SK-N-SH treated with all-trans-retinoic acid at 6 μM for 48 hours (cell line): ENCODE data around the gene JADE3.

Experiments used
- BACH2 ChIP-seq: fragments of 250-450 bp; sonication (Bioruptor Pico); IDR thresholded peaks from 2 replicates; pipeline ENCODE4 v1.9.0; 2021; ENCODE audit warnings: mild to moderate bottlenecking, borderline replicate concordance
- GLIS3 ChIP-seq: fragments of 250-450 bp; sonication (Bioruptor Pico); IDR thresholded peaks from 2 replicates; pipeline ENCODE4 v1.5.0; 2020; ENCODE audit warnings: mild to moderate bottlenecking, moderate library complexity
- ISL1 ChIP-seq: fragments of 250-450 bp; sonication (Bioruptor Pico); IDR thresholded peaks from 2 replicates; pipeline ENCODE4 v2.1.2; 2022; ENCODE audit warnings: mild to moderate bottlenecking, moderate library complexity
- SNAI2 ChIP-seq: fragments of 250-450 bp; sonication (Bioruptor Pico); IDR thresholded peaks from 2 replicates; pipeline ENCODE4 v1.5.0; 2020; ENCODE audit warnings: mild to moderate bottlenecking, moderate library complexity
- ZC3H10 ChIP-seq: fragments of 250-450 bp; sonication (Bioruptor Pico); IDR thresholded peaks from 2 replicates; pipeline ENCODE4 v1.5.1; 2021; ENCODE audit warnings: mild to moderate bottlenecking, moderate library complexity
- ZFP3 ChIP-seq: fragments of 250-450 bp; sonication (Bioruptor Pico); IDR thresholded peaks from 2 replicates; pipeline ENCODE4 v1.5.0; 2020; ENCODE audit warnings: mild to moderate bottlenecking, moderate library complexity
- ZFP30 ChIP-seq: fragments of 450-650 bp; formaldehyde crosslinking; IDR thresholded peaks from 2 replicates; pipeline ENCODE4 v1.5.0; 2022; ENCODE audit warnings: mild to moderate bottlenecking, moderate library complexity
- ZNF8 ChIP-seq: fragments of 450-650 bp; formaldehyde crosslinking; IDR thresholded peaks from 2 replicates; pipeline ENCODE4 v1.5.0; 2020; ENCODE audit warnings: mild to moderate bottlenecking, moderate library complexity
- TF ChIP-seq, protein P1 (sequence below): fragments of 250-450 bp; sonication (Bioruptor Pico); IDR thresholded peaks from 2 replicates; pipeline ENCODE4 v1.8.0; 2020; ENCODE audit warnings: mild to moderate bottlenecking, moderate library complexity, borderline replicate concordance

DNA sequence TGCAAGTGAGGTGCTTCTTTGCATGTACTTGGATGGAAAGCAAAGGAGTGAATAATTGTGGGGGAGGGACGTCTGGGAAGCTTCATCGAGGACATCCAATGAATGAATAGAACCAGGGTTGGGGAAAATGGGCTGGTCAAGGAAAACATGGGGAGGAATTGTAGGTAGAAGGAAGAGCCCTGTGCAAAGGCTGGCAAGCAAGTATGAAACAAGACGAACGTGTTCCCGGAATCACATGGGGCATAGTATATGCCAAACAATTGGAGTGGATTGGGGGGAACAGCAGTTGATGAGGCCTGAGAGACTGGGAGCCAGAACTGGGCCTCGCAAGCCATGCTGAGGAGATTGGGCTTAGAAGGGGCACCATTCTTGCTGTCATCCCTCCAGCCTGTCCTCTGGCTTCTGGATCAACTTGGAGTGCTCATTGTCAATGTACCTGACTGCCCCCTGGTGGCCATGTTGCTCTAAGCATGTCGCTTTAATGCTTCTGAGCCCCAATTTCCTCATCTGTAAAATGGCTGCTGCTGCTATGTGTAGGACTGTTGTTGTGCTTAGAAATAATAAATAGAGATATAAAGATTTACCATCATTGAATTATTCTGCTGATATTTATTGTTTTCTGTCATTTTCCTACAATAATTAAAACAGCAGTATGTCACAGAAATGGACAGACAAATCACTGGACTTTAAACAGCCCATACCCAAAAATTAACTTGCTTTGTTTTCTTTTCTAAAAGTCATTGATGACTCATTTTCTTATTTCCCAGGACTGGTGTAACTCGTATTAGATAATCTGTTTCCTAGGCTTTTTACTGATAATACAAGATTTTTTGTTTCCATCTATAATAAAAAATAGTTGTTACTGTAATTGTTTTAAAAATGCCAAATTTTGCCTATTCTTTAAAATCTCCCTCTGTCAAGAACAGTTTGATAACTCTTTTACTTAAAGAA is 66.4 kb downstream of the JADE3 start:
- TF ChIP-seq, protein P1, sequence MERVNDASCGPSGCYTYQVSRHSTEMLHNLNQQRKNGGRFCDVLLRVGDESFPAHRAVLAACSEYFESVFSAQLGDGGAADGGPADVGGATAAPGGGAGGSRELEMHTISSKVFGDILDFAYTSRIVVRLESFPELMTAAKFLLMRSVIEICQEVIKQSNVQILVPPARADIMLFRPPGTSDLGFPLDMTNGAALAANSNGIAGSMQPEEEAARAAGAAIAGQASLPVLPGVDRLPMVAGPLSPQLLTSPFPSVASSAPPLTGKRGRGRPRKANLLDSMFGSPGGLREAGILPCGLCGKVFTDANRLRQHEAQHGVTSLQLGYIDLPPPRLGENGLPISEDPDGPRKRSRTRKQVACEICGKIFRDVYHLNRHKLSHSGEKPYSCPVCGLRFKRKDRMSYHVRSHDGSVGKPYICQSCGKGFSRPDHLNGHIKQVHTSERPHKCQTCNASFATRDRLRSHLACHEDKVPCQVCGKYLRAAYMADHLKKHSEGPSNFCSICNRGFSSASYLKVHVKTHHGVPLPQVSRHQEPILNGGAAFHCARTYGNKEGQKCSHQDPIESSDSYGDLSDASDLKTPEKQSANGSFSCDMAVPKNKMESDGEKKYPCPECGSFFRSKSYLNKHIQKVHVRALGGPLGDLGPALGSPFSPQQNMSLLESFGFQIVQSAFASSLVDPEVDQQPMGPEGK (CRISPR knock-in tag): no peak
- no peak for TF ChIP-seq ZFP3 (CRISPR knock-in tag)
- TF ChIP-seq SNAI2 (CRISPR knock-in tag): no peak
- no peak for TF ChIP-seq ZFP30
- no peak for TF ChIP-seq BACH2 (CRISPR knock-in tag)
- TF ChIP-seq ZC3H10 (CRISPR knock-in tag): no peak
- TF ChIP-seq GLIS3: no peak
- no peak for TF ChIP-seq ISL1 (CRISPR knock-in tag)
- no peak for TF ChIP-seq ZNF8 (CRISPR knock-in tag)
